GM12878 (cell line): Measurements from ENCODE around the gene PSRC1. TPM values are rescaled to one million over a fixed set of nuclear protein-coding genes. Genes with fewer than 3 reads are reported as not detected.

Experiments
- ATAC-seq: fragments of 200-7000 bp; cut with Tn5 transposase; 3 replicates; pipeline ENCODE4 v1.9.1; 2020; ENCODE audit warnings: mild to moderate bottlenecking, moderate library complexity
- BruUV-seq: library from RNA; stranded (reverse); fragments of 400-500 nt; replicated peaks from 2 replicates; lab custom pipeline; 2021; lab: Mats Ljungman, UMichigan
- CTCF ChIA-PET: fragments of 300-600 bp; sonication (Branson Sonifier 250); formaldehyde crosslinking; extraction: SDS; loops from one replicate; lab custom pipeline; 2021; ENCODE audit warnings: inconsistent platforms; lab: Yijun Ruan, JAX
- POLR2A ChIA-PET: fragments of 350-600 bp; formaldehyde crosslinking; extraction: SDS; loops from one replicate; lab custom pipeline; 2021; ENCODE audit warnings: inconsistent platforms; lab: Charles Lee
- RAD21 ChIA-PET: fragments of 300-600 bp; sonication (Branson Sonifier 250); formaldehyde crosslinking; loops from one replicate; lab custom pipeline; 2023; ENCODE audit warnings: antibody characterized with exemption; ENCODE audit not compliant: unreplicated experiment; lab: Charles Lee
- SMC1A ChIA-PET: fragments of 300-600 bp; sonication (Branson Sonifier 250); formaldehyde crosslinking; loops from one replicate; lab custom pipeline; 2023; ENCODE audit not compliant: unreplicated experiment, uncharacterized antibody; lab: Charles Lee
- DNase-seq: peaks from one replicate; pipeline ENCODE4 v3.0.0-alpha.2; 2011; ENCODE audit warnings: low read depth, low spot score
- FAIRE-seq: peaks from 3 replicates; lab custom pipeline; 2011; peaks lifted over from hg19 to GRCh38; lab: Jason Lieb, UNC
- H2AFZ ChIP-seq: 2 replicates; pipeline ENCODE4 v1.6.0; 2011; ENCODE audit warnings: low read depth, low read length, control low read depth; ENCODE audit not compliant: control insufficient read depth
- H3K27ac ChIP-seq: 2 replicates; pipeline ENCODE4 v1.5.1; 2011; ENCODE audit warnings: control low read depth; ENCODE audit not compliant: control insufficient read depth, insufficient read depth
- H3K27me3 ChIP-seq, 2 experiments: replicated peaks in 1 of 2; 2 replicates each; pipeline versions ENCODE4 v1.6.0 to v1.6.1; 2011; ENCODE audit warnings: low read length in 1 of 2; ENCODE audit not compliant: control insufficient read depth in 2 of 2, insufficient read depth in 2 of 2
- H3K36me3 ChIP-seq, 2 experiments: 2 replicates each; pipeline ENCODE4 v1.5.1; 2011; ENCODE audit warnings: low read length in 1 of 2; ENCODE audit not compliant: control insufficient read depth in 2 of 2, insufficient read depth in 2 of 2
- H3K4me1 ChIP-seq: 2 replicates; pipeline ENCODE4 v1.6.1; 2011; ENCODE audit warnings: mild to moderate bottlenecking, low read length, moderate library complexity, mixed read lengths; ENCODE audit not compliant: control insufficient read depth, insufficient read depth
- H3K4me2 ChIP-seq: 2 replicates; pipeline ENCODE4 v1.6.0; 2011; ENCODE audit warnings: control low read depth; ENCODE audit not compliant: control insufficient read depth, insufficient read depth
- H3K4me3 ChIP-seq: fragments of 200-600 bp; sonication (generic); 2 replicates; pipeline ENCODE4 v1.5.1; 2016
- H3K79me2 ChIP-seq: 2 replicates; pipeline ENCODE4 v1.6.0; 2011; ENCODE audit warnings: low read length; ENCODE audit not compliant: control insufficient read depth, insufficient read depth
- H3K9ac ChIP-seq: 2 replicates; pipeline ENCODE4 v1.8.0; 2011; ENCODE audit warnings: low read length, control low read depth, mixed read lengths; ENCODE audit not compliant: control insufficient read depth, insufficient read depth
- H3K9me3 ChIP-seq: replicated peaks from 3 replicates; pipeline ENCODE4 v1.5.1; 2011; ENCODE audit warnings: mild to moderate bottlenecking, low read length; ENCODE audit not compliant: control insufficient read depth, insufficient read depth
- H4K20me1 ChIP-seq: 2 replicates; pipeline ENCODE4 v1.6.0; 2011; ENCODE audit not compliant: control insufficient read depth, insufficient read depth
- EED ChIP-seq: sonication (generic); IDR thresholded peaks from 2 replicates; pipeline ENCODE4 v1.6.1; 2016; ENCODE audit warnings: antibody characterized with exemption, low read depth
- IRF4 ChIP-seq: IDR thresholded peaks from 2 replicates; pipeline ENCODE4 v1.6.1; 2011; ENCODE audit warnings: low read depth, low read length
- NR2C1 ChIP-seq: fragments of 450-650 bp; IDR thresholded peaks from 2 replicates; pipeline ENCODE4 v1.6.1; 2017; ENCODE audit warnings: antibody characterized with exemption, mild to moderate bottlenecking, moderate library complexity
- POU2F2 ChIP-seq: IDR thresholded peaks from 3 replicates; pipeline ENCODE4 v1.6.1; 2011; ENCODE audit warnings: low read depth, mild to moderate bottlenecking, low read length, borderline replicate concordance
- SPI1 ChIP-seq: IDR thresholded peaks from 2 replicates; pipeline ENCODE4 v1.6.1; 2011; ENCODE audit warnings: low read depth, mild to moderate bottlenecking, low read length, moderate library complexity, borderline replicate concordance; ENCODE audit not compliant: insufficient read depth
- SREBF1 ChIP-seq: IDR thresholded peaks from 2 replicates; pipeline ENCODE4 v1.6.1; 2012; ENCODE audit warnings: mild to moderate bottlenecking, low read length
- WGBS: methylation state at CpG from one replicate; pipeline ENCODE4 v1.1.6; 2016; ENCODE audit warnings: low lambda C conversion rate; ENCODE audit not compliant: insufficient replicate concordance, insufficient coverage; ENCODE audit errors: missing lambda C conversion rate; 5-methylcytosine and 5-hydroxymethylcytosine counted together
- in situ Hi-C: fragments of 300-500 bp; cut with MboI; formaldehyde crosslinking; loops from 9 replicates; pipeline ENCODE4 v1.14.3; 2018; ENCODE audit warnings: mixed read lengths
- intact Hi-C: fragments of 100-400 bp; cut with micrococcal nuclease; formaldehyde crosslinking; loops from one replicate; pipeline ENCODE4 v1.14.2; 2022; ENCODE audit not compliant: unreplicated experiment
- polyA plus RNA-seq, 11 experiments: library from polyadenylated mRNA; depleted of rRNA in 4 of 11; unstranded in 6 of 11; stranded (reverse) in 5 of 11; fragments of >200 nt; fragmentation: Nextera tagmentation in 4 of 11; fragmentation: Illumina TruSeq in 1 of 11; extraction: Ambion mirVana in 4 of 11; extraction: Trizol in 1 of 11; gene quantifications; 1 replicate in 1 of 11; 2 replicates in 10 of 11; pipeline versions ENCODE4 v1.2.1 to v1.2.3, GENCODE V29; 2011 to 2016; ENCODE audit warnings: inconsistent platforms in 2 of 11, missing spikeins in 2 of 11, low read depth in 1 of 11
- total RNA-seq, 4 experiments: library from RNA; depleted of rRNA in 3 of 4; stranded (reverse); fragments of >200 nt in 3 of 4; fragmentation: Illumina TruSeq in 1 of 4; extraction: Trizol in 1 of 4; gene quantifications; 2 replicates each; pipeline versions ENCODE4 v1.2.1 to v1.2.3, GENCODE V29; 2013 to 2021
- TF ChIP-seq, protein P1 (sequence below), 3 experiments: IDR thresholded peaks in 2 of 3; conservative IDR thresholded peaks in 1 of 3; 2 replicates each; pipeline ENCODE4 v1.5.1; 2011; ENCODE audit warnings: low read depth in 3 of 3, low read length in 3 of 3, mild to moderate bottlenecking in 3 of 3, control low read depth in 2 of 3, moderate library complexity in 2 of 3, inconsistent platforms in 1 of 3, mixed read lengths in 1 of 3; ENCODE audit not compliant: control insufficient read depth in 2 of 3, insufficient read depth in 1 of 3; ENCODE audit errors: extremely low read depth in 1 of 3
- TF ChIP-seq, protein P2 (sequence below): fragments of 450-650 bp; IDR thresholded peaks from 2 replicates; pipeline ENCODE4 v1.6.1; 2017; ENCODE audit warnings: low read depth, mild to moderate bottlenecking, moderate library complexity
- TF ChIP-seq, protein P3 (sequence below): IDR thresholded peaks from 2 replicates; pipeline ENCODE4 v1.6.1; 2011; ENCODE audit warnings: borderline replicate concordance, low read depth, mild to moderate bottlenecking, moderate library complexity, low read length; ENCODE audit not compliant: insufficient read depth, poor library complexity, severe bottlenecking

Gene PSRC1
- total and polyA plus RNA-seq, 10 of the 15 experiments (the other 5 are each of a cell fraction or from before 2014, with no cell fraction given): 1.2 to 11.8 (median 4.9) TPM

DNA sequence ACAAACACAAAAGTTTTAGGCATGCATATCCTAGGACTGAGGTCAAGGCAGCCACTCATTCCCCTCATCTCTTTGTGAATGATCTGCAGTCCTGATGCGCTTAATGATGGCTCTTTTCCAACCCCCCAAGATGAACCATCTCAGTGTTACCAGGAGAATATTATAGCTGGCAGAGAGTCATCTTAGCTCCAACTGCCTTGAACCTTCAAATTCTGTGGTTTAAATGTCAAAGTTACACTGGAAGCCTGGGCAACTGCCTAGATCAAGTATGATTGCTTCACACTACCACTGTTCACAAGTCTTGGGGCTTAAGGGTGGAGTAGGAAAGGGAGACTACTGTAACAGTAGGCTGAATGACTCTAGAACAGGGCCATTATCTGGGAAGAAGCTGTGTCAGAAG, 31.9 kb upstream of the PSRC1 start (continued):
- TF ChIP-seq, protein P1, sequence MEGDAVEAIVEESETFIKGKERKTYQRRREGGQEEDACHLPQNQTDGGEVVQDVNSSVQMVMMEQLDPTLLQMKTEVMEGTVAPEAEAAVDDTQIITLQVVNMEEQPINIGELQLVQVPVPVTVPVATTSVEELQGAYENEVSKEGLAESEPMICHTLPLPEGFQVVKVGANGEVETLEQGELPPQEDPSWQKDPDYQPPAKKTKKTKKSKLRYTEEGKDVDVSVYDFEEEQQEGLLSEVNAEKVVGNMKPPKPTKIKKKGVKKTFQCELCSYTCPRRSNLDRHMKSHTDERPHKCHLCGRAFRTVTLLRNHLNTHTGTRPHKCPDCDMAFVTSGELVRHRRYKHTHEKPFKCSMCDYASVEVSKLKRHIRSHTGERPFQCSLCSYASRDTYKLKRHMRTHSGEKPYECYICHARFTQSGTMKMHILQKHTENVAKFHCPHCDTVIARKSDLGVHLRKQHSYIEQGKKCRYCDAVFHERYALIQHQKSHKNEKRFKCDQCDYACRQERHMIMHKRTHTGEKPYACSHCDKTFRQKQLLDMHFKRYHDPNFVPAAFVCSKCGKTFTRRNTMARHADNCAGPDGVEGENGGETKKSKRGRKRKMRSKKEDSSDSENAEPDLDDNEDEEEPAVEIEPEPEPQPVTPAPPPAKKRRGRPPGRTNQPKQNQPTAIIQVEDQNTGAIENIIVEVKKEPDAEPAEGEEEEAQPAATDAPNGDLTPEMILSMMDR (IDR thresholded peaks at IDR 0.05 in 2 of 3, conservative IDR thresholded peaks at IDR 0.05 in 1 of 3; ENCODE audit: control insufficient read depth in 2 of 3, extremely low read depth in 1 of 3, insufficient read depth in 1 of 3, low read depth in 3 of 3, low read length in 3 of 3): no peak
- TF ChIP-seq POU2F2 (no peak), SPI1 (no peak), EED (no peak), SREBF1 (no peak)
- TF ChIP-seq, protein P2, sequence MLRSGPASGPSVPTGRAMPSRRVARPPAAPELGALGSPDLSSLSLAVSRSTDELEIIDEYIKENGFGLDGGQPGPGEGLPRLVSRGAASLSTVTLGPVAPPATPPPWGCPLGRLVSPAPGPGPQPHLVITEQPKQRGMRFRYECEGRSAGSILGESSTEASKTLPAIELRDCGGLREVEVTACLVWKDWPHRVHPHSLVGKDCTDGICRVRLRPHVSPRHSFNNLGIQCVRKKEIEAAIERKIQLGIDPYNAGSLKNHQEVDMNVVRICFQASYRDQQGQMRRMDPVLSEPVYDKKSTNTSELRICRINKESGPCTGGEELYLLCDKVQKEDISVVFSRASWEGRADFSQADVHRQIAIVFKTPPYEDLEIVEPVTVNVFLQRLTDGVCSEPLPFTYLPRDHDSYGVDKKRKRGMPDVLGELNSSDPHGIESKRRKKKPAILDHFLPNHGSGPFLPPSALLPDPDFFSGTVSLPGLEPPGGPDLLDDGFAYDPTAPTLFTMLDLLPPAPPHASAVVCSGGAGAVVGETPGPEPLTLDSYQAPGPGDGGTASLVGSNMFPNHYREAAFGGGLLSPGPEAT: no peak

DNA sequence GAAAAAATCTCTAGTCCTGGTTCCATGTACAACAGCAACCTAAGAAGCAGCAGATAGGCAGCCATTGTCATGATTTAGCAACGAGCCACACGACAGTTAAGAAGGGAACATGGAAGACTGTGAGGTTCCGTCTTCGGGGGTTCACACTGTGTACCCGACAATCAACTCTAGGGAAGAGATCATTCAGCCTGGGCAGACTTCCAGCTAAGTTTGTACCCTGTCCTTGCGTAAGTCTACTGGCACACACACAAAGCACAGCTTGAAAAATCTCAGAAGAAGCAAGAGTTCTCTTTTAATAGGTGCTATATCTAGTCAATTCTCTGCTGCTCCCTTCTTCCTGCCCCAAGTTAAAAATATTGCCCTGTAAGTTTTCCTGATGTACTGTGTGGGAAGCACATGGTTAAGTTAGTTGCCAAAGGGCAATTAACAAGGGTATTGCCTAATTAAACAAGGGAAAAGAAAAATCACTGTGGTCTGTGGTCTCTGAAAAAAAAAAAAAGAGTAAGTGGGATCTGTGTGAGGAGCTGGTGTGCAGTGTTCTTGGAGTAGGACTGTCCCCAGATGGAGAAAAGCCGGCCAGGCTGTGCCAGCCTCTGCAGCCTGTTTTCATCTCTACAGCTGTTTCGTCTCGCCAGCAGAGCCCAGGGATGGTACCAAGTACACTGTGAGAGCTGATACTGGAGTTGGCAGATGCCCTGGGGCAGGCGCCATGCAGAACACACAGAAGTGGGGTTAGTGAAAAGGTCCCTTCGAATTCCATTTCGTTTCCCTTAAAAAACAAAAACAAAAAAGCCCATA, 30.2 kb upstream of the PSRC1 start:
- no peak for DNase-seq
- RAD21 ChIA-PET: no interaction called here
- Histone ChIP-seq H3K9ac (no peak overlapping the region), H2AFZ (no peak overlapping the region), H3K9me3 (no peaks in the 10 kb centered on the region), H3K4me1 (no peaks in the 10 kb centered on the region), H3K27me3 (peaks cover 0 to 1% of the 10 kb centered on the region in 2 experiments; a peak in 2 of 4 replicates), H3K4me3 (no peak overlapping the region), H3K4me2 (no peak overlapping the region), H3K79me2 (no peaks in the 10 kb centered on the region), H3K36me3 (no peaks in the 10 kb centered on the region), H3K27ac (no peak overlapping the region), H4K20me1 (no peaks in the 10 kb centered on the region)
- CTCF ChIA-PET: interaction anchor here (0.7 kb wide), 1 partner anchor 578 kb away, joined by 3 read pairs; no protein-coding TSS in a partner anchor
- no peak for ATAC-seq
- POLR2A ChIA-PET: no interaction called here
- in situ Hi-C loops (no loop called here), intact Hi-C loops (no loop called here)
- no TSS peak for BruUV-seq
- WGBS: 47% methylated on average over 12 of the region's 12 CpGs
- TF ChIP-seq NR2C1: no peak
- TF ChIP-seq IRF4: no peak
- TF ChIP-seq, protein P3, sequence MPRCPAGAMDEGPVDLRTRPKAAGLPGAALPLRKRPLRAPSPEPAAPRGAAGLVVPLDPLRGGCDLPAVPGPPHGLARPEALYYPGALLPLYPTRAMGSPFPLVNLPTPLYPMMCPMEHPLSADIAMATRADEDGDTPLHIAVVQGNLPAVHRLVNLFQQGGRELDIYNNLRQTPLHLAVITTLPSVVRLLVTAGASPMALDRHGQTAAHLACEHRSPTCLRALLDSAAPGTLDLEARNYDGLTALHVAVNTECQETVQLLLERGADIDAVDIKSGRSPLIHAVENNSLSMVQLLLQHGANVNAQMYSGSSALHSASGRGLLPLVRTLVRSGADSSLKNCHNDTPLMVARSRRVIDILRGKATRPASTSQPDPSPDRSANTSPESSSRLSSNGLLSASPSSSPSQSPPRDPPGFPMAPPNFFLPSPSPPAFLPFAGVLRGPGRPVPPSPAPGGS: no peak
- no peak for FAIRE-seq
- SMC1A ChIA-PET: interaction anchor here (0.6 kb wide), 1 partner anchor 378 kb away, joined by 3 read pairs; no protein-coding TSS in a partner anchor
